ENCODE data around the gene VASP. TPM values are rescaled to one million over a fixed set of nuclear protein-coding genes. Genes with fewer than 3 reads are reported as not detected.
"Not testable (repeated sequence)": the region's sequence is repeated elsewhere in the genome, so short reads cannot be mapped to it uniquely, and the experiment has no call there.

VASP gene
- total RNA-seq, 2 donors from 2014 or later, result 48.4 to 91.7 TPM

DNA sequence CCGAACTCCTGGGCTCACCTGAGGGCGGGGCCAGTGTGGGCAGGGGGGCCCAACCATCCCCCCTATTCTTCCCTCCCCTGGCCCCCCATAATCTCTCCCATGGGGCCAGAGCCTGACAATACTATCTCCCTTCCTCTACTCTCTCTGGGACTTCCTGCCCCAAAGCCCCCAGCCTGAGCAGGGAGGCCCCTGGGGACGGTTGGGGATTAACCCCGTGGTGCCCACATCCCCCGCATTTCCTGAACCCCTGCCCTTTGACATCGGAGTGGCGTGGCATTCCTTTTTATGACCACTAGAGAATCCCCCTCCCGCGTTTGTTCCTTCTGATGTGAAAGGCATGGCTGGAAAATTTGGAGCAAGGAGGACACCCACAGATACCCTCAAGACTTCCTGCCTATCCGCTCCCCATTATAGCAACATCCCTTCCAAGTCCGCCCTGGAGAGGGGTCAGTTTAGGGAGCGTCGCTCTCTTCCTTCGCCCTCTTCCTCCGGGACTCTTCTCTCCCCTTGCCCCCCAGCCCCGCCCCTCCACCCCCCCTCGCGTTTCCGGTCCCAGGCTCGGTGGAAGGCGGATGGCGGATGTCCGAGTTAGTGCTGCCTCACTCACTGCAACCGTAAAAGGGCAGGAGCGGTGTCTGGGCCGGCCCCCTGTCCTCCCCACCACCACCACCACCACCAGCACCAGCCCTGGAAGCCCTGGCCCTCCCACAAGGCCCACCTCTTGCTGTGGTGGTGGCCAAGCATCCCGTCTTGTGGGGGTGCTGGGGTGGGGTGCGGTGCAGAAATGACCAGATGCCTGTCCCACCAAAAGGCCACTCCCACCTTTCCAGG lies 1.8 kb downstream of the VASP start:
- DNase-seq, result peak; percentile 86
- ATAC-seq, result peak; percentile 54 to 56

DNA sequence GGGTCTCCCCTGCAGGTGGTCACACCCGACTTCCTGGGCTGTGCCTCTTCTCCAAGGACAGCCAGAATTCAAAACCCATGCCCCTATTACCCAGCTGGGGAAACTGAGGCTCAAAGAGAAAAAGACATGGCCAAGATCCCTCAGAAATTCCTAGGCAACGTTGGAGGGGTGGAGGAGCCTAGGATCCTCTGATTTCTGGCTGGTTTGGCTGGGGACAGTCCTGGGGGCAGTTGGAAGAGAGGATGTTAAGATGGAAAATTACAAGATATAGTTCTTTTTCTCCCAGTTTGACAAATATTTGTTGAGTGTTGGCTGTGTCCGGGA lies 2.4 kb downstream of the VASP start:
- no peak for DNase-seq
- intact Hi-C loops (cut with DNase I), result no loop called here

More for the DNA sequence above, 1.8 kb downstream of the VASP start:
- intact Hi-C loops (cut with DNase I), result no loop called here

DNA sequence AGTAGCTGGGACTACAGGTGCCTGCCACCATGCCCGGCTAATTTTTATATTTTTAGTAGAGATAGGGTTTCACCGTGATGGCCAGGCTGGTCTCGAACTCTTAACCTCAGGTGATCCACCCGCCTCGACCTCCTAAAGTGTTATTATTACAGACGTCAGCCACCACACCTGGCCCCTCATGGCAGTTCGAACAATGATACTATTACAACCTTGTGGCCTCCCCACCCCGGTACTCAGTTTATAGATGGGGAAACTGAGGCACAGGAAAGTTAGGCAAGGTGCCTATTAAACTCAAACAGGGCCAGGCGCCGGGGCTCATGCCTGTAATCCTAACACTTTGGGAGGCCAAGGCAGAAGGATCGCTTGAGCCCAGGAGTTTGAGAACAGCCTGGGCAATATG lies 3.1 kb downstream of the VASP start:
- ATAC-seq; DNase-seq; intact Hi-C loops (cut with DNase I): not testable (repeated sequence)

More for the DNA sequence above, 2.4 kb downstream of the VASP start:
- no peak for ATAC-seq

DNA sequence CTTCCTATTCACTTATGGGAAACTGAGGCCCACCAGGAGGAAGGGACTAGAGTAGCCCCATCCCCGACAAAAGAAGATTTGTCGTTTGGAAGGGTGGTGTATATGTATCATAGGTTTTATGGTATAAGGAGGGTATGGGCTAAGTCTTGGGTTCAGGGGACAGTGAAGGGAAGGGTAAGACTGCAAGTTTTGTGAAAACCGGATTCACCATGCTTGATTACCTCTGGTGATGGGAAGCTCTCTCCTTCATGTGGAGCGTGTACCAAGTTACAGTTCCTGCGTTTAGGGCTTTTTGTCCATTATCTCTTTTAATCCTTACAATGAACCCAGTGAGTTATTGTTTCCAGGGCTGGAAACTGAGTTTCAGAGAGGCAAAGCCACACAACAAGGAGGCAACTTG lies 3.8 kb downstream of the VASP start:
- no peak for DNase-seq
- intact Hi-C loops (cut with DNase I), result no loop called here
- ATAC-seq, result no peak

DNA sequence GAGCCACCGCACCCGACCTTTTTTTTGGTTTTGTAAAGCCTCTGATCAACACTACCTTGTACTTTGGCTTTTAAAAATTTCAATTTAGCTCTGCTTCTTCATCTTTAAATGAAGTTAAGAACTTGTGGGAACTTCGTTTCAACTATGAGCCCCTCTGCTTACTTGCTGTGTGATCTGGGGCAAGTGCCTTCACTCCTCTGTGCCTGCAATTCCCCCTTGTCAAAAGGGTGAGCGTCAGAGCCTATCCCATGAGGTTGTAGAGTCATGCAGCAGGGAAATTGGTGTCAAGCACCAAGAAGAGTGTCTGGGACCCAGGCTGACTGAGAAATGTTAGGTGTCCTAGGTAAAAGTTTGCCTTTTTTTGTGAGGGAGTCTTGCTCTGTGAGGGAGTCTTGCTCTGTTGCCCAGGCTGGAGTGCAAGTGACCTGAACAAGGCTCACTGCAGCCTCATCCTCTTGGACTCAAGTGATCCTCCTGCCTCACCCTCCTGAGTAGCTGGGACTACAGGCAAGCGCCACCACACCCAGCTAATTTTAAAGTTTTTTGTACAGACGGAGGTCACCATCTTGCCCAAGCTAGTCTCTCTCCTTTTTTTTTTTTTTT lies 5.7 kb downstream of the VASP start:
- intact Hi-C loops (cut with DNase I), result no loop called here
- DNase-seq, result no peak
- ATAC-seq, result no peak

DNA sequence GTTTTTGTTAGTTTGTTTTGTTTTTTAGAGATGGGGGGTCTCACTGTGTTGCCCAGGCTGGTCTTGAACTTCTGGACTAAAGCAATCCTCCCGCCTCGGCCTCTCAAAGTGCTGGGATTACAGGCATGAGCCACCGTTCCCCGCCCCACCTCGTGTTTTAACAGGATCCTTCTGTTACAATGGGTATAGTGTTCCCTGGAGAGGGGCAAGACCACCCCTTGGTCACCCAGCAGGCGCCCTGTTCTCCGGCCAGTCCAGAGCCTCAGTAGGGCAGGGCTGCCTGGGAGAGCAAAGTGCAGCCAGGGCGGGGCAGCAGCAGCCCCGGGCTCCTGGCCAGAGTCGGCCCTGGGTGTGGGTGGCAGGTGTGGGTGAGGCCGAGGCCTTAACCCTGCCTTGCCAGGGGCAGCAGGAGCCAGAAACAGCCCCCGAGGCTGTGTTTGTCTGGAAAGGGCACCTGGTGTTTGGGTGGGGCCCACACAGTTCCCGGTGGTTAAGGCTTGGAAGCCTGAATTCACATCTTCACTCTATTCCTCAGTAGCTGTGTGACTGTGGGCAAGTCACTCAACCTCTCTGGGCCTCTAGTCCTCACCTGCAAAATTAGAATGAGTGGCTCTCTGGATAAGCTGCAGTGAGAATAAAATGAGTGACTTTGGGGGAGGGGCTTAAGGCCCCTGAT lies 7.2 kb downstream of the VASP start:
- DNase-seq, result no peak
- intact Hi-C loops (cut with DNase I), result loop anchor here in 1 of 2 donors (5.0 kb wide), 1 partner anchor 68 kb away; the partner anchor contains the start of gene OPA3
- ATAC-seq, result peak in 1 of 2 donors; percentile 53

DNA sequence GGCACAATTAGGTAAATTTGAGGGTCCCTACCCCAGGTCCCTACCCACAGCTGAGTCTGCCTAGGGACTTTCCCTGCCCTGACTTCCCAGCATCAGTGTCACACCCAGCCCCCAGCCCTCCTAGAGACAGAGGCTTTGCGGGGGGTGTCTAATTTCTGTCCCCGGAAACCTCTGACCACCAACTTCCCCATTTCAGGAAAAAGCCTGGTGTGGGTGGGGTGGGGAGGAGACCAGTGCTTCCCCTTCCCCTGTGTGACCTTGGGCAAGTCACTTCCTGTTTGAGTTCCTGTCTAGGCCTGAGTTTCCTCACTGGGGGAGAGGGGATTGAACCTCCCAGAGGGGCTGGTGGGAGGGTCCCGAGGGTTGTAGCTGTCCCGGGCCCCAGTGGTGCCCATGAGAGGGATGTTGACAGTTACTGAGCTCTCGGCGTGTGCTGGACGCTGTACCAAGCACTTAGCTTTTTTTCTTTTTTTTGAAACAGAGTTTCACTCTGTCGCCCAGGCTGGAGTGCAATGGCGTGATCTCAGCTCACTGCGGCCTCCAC lies 7.9 kb downstream of the VASP start:
- DNase-seq, result peak; percentile 48
- peak; percentile 29 to 67 for ATAC-seq
- intact Hi-C loops (cut with DNase I), result loop anchor here in 1 of 2 donors (5.0 kb wide), 1 partner anchor 67 kb away; the partner anchor contains the start of gene OPA3

DNA sequence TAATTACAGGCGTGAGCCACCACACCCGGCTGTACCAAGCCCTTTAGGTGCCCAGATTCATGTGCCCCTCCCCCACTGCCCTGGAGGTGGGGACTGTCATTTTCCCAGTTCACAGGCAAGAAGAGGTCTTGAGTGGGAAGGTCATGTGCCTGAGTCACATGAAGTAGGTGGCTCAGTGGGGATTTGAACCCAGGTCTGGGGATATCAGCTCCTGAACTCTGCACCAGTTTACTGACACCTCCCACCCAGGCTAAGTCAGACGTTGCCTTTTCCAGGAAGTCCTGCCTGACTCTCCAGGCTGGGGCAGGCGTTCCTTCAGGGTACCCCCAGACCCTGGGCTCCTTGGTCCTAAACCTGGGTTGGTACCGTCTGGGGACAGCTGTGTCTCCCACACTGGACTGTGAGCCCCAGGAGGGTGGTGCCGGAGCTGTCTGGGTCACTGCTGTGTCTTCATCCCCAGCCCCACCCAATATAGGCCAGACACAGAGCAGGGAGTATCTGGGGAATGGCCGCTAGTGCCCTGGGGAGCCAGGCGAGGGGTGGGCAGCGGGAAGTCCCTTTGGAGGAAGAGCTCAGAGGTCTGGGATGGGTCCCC lies 8.6 kb downstream of the VASP start:
- intact Hi-C loops (cut with DNase I), result loop anchor here in 1 of 2 donors (5.0 kb wide), 1 partner anchor 66 kb away; the partner anchor contains the start of gene OPA3
- ATAC-seq, result peak in 1 of 2 donors; percentile 7
- no peak for DNase-seq

DNA sequence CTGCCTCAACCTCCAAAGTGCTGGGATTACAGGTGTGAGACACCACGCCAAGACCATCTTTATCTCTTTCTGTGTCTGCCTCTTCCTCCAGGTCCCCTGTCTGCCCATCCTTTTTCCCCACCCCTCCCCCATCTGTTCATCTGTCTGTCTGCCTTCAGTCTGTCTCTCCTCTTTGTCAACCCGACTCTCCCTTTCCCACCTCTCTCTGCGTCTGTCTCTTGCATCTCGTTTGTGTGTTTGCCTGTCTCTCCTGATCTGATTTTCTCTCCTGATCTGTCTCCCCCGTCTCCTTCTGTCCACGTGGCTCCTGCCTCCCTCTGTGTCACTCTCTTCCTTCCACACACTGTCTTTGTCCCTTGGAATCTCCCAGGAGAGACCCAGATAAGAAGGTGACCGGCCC lies 10.0 kb downstream of the VASP start:
- ATAC-seq, result no peak
- intact Hi-C loops (cut with DNase I), result loop anchor here in 1 of 2 donors (5.0 kb wide), 1 partner anchor 65 kb away; the partner anchor contains the start of gene OPA3
- no peak for DNase-seq

DNA sequence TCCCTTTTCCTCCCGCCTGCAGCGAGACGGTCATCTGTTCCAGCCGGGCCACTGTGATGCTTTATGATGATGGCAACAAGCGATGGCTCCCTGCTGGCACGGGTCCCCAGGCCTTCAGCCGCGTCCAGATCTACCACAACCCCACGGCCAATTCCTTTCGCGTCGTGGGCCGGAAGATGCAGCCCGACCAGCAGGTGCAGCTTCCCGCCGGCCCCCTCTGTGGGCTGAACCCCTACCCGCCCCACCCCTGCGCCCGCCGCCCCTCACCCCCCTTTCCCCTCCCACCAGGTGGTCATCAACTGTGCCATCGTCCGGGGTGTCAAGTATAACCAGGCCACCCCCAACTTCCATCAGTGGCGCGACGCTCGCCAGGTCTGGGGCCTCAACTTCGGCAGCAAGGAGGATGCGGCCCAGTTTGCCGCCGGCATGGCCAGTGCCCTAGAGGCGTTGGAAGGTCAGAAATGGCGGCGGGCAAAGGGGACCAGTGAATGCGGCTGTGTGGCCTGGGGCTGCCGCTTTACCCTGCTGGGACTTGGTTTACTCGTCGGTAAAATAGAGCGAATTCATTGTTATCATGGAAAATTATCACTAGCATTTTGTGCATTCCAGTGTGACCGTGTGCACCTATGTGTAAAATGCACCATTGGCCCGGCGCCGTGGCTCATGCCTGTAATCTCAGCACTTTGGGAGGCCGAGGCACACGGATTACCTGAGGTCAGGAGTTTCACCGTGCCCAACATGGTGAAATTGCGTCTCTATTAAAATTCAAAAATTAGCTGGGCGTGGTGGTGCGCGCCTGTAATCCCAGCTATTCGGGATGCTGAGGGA lies 10.6 kb downstream of the VASP start:
- no peak for DNase-seq
- intact Hi-C loops (cut with DNase I), result loop anchor here in 1 of 2 donors (5.0 kb wide), 1 partner anchor 64 kb away; the partner anchor contains the start of gene OPA3
- ATAC-seq, result no peak

DNA sequence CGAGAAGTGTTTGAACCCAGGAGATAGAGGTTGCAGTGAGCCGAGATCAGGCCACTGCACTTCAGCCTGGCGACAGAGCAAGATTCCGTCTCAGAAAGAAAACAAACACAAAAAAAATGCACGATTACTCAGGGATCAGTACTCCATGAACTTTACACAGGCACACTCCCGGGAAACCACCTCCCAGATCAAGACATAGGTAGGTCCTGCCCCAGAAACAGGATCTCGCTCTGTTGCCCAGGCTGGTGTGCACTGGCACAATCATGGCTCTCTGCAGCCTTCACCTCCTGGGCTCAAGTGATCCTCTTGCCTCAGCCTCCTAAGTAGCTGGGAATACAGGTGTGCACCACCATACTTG lies 11.2 kb downstream of the VASP start:
- intact Hi-C loops (cut with DNase I), result loop anchor here in 1 of 2 donors (5.0 kb wide), 1 partner anchor 64 kb away; the partner anchor contains the start of gene OPA3
- ATAC-seq, result no peak
- no peak for DNase-seq

DNA sequence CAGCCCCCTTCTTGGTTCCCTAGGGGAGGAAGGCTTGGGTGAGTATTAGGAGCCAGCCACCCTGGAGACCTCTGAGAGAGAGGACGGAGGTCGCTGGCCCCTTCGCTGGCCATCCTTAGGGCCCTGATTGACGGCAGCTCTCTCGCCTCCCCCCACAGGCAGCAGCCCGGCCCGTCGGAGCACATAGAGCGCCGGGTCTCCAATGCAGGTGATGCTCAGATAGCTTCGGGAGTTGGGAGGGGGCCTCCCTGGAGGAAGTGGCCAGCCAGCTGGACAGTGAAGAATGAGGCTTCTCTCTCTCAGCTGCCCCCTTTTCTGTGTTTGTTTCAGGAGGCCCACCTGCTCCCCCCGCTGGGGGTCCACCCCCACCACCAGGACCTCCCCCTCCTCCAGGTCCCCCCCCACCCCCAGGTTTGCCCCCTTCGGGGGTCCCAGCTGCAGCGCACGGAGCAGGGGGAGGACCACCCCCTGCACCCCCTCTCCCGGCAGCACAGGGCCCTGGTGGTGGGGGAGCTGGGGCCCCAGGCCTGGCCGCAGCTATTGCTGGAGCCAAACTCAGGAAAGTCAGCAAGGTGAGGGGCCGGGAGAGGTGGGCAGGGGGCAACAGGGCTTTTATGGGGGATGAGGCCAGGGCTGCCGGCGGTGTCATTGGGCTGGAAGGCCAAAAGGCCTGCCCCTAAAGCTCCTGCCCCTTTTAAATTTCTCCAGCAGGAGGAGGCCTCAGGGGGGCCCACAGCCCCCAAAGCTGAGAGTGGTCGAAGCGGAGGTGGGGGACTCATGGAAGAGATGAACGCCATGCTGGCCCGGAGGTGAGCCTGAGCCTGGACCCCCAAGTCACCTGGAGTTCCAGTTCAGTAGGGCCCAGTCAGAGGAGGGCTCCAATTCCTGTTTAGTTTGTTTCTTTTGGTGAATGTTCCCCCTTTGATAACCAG lies 15.0 kb downstream of the VASP start:
- ATAC-seq, result no peak
- DNase-seq, result no peak
- intact Hi-C loops (cut with DNase I), result loop anchor here in 1 of 2 donors (5.0 kb wide), 2 partner anchors 45 to 120 kb away; no protein-coding TSS in a partner anchor

DNA sequence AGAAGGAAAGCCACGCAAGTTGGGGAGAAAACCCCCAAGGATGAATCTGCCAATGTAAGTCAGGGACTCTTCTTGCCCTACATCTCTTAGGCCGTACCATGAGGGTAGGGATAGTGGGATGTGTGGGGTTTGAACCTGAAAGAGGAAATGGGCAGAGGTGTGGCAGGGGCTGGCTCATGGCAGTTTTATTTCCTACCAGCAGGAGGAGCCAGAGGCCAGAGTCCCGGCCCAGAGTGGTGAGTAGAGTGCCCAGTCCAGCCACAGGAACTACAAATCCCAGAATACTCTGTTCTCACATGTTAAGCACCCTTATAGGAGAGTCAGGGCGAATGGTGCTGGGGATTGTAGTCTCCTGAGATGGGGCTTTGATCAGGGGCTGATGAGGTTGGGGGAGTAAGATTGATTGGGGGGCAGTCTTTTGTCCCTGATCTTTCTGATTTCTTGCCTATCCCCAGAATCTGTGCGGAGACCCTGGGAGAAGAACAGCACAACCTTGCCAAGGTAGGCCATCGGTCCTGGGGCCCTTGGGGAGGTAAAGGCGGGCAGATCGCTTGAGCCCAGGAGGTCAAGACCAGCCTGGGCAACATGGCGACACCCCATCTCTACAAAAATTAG lies 16.5 kb downstream of the VASP start:
- DNase-seq (peak; percentile 77), ATAC-seq (peak; percentile 89 to 95)
- intact Hi-C loops (cut with DNase I), result loop anchor here in 1 of 2 donors (5.0 kb wide), 2 partner anchors 44 to 119 kb away; no protein-coding TSS in a partner anchor

DNA sequence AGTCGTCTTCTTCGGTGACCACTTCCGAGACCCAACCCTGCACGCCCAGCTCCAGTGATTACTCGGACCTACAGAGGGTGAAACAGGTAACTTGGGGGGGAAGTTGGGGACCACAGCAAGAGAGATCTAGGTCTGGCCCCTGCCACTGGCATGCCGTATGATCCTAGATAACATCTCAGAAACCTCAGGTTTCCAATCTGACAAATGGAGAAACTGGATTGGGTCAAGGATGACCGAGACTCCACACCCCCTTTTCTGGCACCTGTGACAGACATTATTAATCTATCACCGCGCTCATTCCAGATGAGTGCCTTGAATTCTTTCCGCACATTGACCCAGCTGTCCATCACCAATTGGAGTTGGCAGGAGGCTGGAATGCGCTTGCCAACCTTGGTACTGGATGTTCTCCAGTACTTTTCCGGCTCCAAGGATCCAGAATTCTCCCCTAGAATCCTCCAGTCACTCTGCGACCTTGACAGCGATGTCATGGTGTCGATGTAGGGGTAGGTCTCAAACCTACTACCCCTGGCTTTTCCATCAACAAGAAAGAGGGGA lies 17.4 kb downstream of the VASP start:
- no peak for DNase-seq
- ATAC-seq, result no peak
- intact Hi-C loops (cut with DNase I), result loop anchor here in 1 of 2 donors (5.0 kb wide), 2 partner anchors 43 to 118 kb away; no protein-coding TSS in a partner anchor

DNA sequence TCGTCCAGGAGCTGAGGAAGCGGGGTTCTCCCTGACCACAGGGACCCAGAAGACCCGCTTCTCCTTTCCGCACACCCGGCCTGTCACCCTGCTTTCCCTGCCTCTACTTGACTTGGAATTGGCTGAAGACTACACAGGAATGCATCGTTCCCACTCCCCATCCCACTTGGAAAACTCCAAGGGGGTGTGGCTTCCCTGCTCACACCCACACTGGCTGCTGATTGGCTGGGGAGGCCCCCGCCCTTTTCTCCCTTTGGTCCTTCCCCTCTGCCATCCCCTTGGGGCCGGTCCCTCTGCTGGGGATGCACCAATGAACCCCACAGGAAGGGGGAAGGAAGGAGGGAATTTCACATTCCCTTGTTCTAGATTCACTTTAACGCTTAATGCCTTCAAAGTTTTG lies 18.9 kb downstream of the VASP start:
- ATAC-seq, result peak; percentile 34 to 76
- intact Hi-C loops (cut with DNase I), result no loop called here

DNA sequence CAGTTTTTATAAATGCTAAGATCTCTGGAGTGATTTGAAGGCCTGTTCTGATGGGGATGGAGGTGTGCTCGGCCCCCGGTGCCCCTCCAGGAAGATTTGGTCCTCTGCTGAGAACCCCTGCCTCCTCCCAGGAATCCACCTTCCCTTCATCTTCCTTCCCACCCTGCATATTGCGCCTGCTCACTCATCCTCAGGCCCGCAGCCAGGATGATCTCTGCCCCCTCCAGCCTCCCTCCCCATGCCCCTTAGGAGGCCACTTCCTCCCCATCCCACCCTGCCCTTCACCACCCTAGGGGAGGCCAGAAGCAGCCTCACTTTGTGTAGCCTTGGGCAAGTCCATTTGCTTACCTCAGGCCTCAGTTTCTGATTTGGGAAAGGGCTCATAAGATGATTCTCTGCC lies 19.7 kb downstream of the VASP start:
- intact Hi-C loops (cut with DNase I), result no loop called here
- ATAC-seq (no peak), DNase-seq (no peak)

More for the DNA sequence above, 18.9 kb downstream of the VASP start:
- DNase-seq, result peak; percentile 72
